Measurements from ENCODE around the gene BEND5. TPM values are rescaled to one million over a fixed set of nuclear protein-coding genes. Genes with fewer than 3 reads are reported as not detected.

The BEND5 gene
- total RNA-seq, 6 donors from 2014 or later: 1.7 to 14.5 (median 3.7) TPM; not detected in 1

GRCh38 chr1:48810740-48811139, 34.0 kb upstream of the BEND5 start:
- ATAC-seq (ENCODE audit: low FRiP score in 2 of 2) (no peak), DNase-seq (no peak)
- no peaks in the 10 kb centered on the region for H3K9me3 ChIP-seq
- no peak overlapping the region for H3K27ac ChIP-seq
- WGBS, 2 donors: 61 to 62% methylated on average over 4 of the region's 4 CpGs
- no peaks in the 10 kb centered on the region for H3K27me3 ChIP-seq
- H3K4me1 ChIP-seq: no peaks in the 10 kb centered on the region
- H3K4me3 ChIP-seq: no peak overlapping the region
- no peaks in the 10 kb centered on the region for H3K36me3 ChIP-seq
- TF ChIP-seq EP300 (IDR thresholded peaks at IDR 0.05) (no peak), POLR2A (IDR thresholded peaks at IDR 0.05) (no peak), CTCF (IDR thresholded peaks at IDR 0.05) (no peak), POLR2AphosphoS5 (IDR thresholded peaks at IDR 0.05) (no peak)

DNA sequence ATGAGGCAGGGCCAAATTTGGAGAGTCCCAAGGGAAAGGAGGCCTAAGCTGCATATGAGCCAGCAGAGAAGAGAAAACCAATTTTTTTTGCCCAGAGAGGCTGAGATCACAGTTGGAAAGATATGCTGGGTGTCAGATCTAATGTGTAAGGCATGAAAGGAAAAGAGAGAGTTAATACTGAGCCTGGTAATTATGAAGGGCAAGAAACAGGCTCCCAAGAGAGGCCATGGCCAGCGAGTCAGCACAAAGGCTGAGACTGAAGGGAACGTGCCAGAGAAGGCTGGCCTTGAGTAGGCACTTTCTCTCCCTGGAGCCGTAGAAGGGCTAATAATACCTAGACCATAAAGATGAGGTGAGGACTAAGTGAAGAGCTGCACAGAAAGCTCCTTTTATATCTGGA, 31.8 kb upstream of the BEND5 start:
- H3K36me3 ChIP-seq: no peaks in the 10 kb centered on the region
- DNase-seq (no peak), ATAC-seq (ENCODE audit: low FRiP score in 2 of 2) (no peak)
- no peaks in the 10 kb centered on the region for H3K4me1 ChIP-seq
- no peaks in the 10 kb centered on the region for H3K9me3 ChIP-seq
- WGBS, 2 donors: 67 to 74% methylated on average over 3 of the region's 3 CpGs
- H3K27ac ChIP-seq: no peak overlapping the region
- TF ChIP-seq POLR2AphosphoS5 (IDR thresholded peaks at IDR 0.05): no peak
- H3K27me3 ChIP-seq: no peaks in the 10 kb centered on the region
- H3K4me3 ChIP-seq: no peak overlapping the region

DNA sequence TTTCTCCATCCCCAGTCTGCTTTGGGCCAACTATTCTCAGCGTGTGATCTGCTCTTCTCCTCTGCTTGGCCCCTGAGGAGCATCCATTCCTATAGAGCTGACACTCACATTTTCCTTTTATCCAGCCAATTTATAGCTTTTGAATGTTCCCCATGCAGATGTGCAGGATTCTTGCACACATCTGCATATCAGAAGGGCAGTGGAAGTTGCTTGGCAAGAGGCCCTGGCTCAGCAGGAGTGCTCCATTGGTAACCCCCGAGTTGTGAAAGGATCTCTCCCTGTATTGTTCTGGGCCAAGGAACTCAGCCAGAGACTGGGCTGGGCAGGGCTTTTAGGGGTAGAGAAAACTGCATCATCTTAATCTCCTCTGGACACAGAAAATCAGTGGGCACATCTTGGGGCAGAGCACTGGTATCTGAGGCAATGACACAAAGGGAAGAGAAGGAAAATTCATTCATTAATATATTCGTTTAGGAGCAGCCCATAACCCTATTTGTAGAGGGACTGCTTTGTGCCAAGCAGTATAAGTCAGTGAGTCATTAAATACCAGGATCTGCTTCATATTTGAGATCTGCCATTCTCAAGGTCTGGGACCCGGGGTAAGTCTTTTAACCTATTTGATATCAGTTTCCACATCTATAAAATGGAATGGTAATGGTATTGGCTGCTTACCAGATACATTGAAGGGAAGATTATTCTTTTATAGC, 31.0 kb upstream of the BEND5 start:
- WGBS, 2 donors: 53 to 64% methylated on average over 4 of the region's 4 CpGs
- no peaks in the 10 kb centered on the region for H3K27me3 ChIP-seq
- no peaks in the 10 kb centered on the region for H3K9me3 ChIP-seq
- DNase-seq: no peak
- H3K27ac ChIP-seq: no peak overlapping the region
- no peak for ATAC-seq (ENCODE audit: low FRiP score in 2 of 2)
- no peaks in the 10 kb centered on the region for H3K36me3 ChIP-seq
- no peaks in the 10 kb centered on the region for H3K4me1 ChIP-seq
- H3K4me3 ChIP-seq: no peak overlapping the region
- TF ChIP-seq CTCF (IDR thresholded peaks at IDR 0.05): no peak

- TF ChIP-seq POLR2A (IDR thresholded peaks at IDR 0.05) (no peak), EP300 (IDR thresholded peaks at IDR 0.05) (no peak), CTCF (IDR thresholded peaks at IDR 0.05) (no peak), POLR2AphosphoS5 (IDR thresholded peaks at IDR 0.05) (no peak)
- DNase-seq: no peak
- Histone ChIP-seq H3K27me3 (no peaks in the 10 kb centered on the region), H3K27ac (no peak overlapping the region), H3K4me1 (no peaks in the 10 kb centered on the region), H3K4me3 (no peak overlapping the region), H3K36me3 (no peaks in the 10 kb centered on the region), H3K9me3 (no peaks in the 10 kb centered on the region)
- ATAC-seq (ENCODE audit: low FRiP score in 2 of 2): no peak
Measured at GRCh38 chr1:48803474-48803873, 26.8 kb upstream of the BEND5 start.

- Histone ChIP-seq H3K27me3 (no peaks in the 10 kb centered on the region), H3K27ac (no peak overlapping the region), H3K4me1 (no peaks in the 10 kb centered on the region), H3K4me3 (no peak overlapping the region), H3K9me3 (no peaks in the 10 kb centered on the region), H3K36me3 (no peaks in the 10 kb centered on the region)
- DNase-seq (no peak), ATAC-seq (ENCODE audit: low FRiP score in 2 of 2) (no peak)
- WGBS, 2 donors: 0% methylated on average over 1 of the region's 1 CpG
- TF ChIP-seq CTCF (IDR thresholded peaks at IDR 0.05): no peak
- TF ChIP-seq POLR2AphosphoS5 (IDR thresholded peaks at IDR 0.05): no peak
- TF ChIP-seq EP300 (IDR thresholded peaks at IDR 0.05): no peak
- TF ChIP-seq POLR2A (IDR thresholded peaks at IDR 0.05): no peak
Measured at GRCh38 chr1:48794816-48795215, 18.1 kb upstream of the BEND5 start.

Data from upper lobe of left lung (tissue), 6 donors.